GM19324 (cell line): ENCODE results near the gene CST7.
A peak's percentile ranks its signal among the peaks of the same experiment; 100 is the strongest.

ENCODE experiments used
- ATAC-seq: cut with Tn5 transposase; IDR thresholded peaks from one replicate; pipeline ENCODE4 v1.9.1; 2021; ENCODE audit warnings: mild to moderate bottlenecking, moderate library complexity; ENCODE audit not compliant: unreplicated experiment, low FRiP score

The CST7 gene

GRCh38 chr20:24983896-24984295, 34.8 kb downstream of the CST7 start:
- ATAC-seq, result no peak

- no peak for ATAC-seq
These were observed 36.0 kb downstream of the CST7 start for GRCh38 chr20:24984961-24985640.

- ATAC-seq, result no peak
These were observed 36.7 kb downstream of the CST7 start for GRCh38 chr20:24985802-24986201.

- no peak for ATAC-seq
These were observed 37.5 kb downstream of the CST7 start for GRCh38 chr20:24986436-24987015.

- ATAC-seq, result no peak
These were observed 38.2 kb downstream of the CST7 start for GRCh38 chr20:24987244-24987643.

GRCh38 chr20:24987873-24988835, 39.1 kb downstream of the CST7 start:
- no peak for ATAC-seq

GRCh38 chr20:24989162-24989561, 40.1 kb downstream of the CST7 start:
- no peak for ATAC-seq

- no peak for ATAC-seq
These were observed 41.8 kb downstream of the CST7 start for GRCh38 chr20:24990810-24991252.

GRCh38 chr20:24991897-24992486, 42.9 kb downstream of the CST7 start:
- ATAC-seq, result peak; percentile 23

- ATAC-seq, result peak; percentile 97
These were observed 43.6 kb downstream of the CST7 start, which contains the start of gene APMAP for GRCh38 chr20:24992487-24993205. APMAP (minus strand) TSS chr20:24992751; CDS start chr20:24992688, 63 bp downstream.

- ATAC-seq, result no peak
These were observed 44.5 kb downstream of the CST7 start for GRCh38 chr20:24993337-24994185.

GRCh38 chr20:24994186-24994465, 45.1 kb downstream of the CST7 start:
- no peak for ATAC-seq

GRCh38 chr20:24994470-24995368, 45.6 kb downstream of the CST7 start:
- peak; percentile 22 for ATAC-seq

- ATAC-seq, result no peak
These were observed 46.8 kb downstream of the CST7 start for GRCh38 chr20:24995741-24996448.

- no peak for ATAC-seq
These were observed 47.6 kb downstream of the CST7 start for GRCh38 chr20:24996449-24997377.

- ATAC-seq, result no peak
These were observed 49.1 kb downstream of the CST7 start for GRCh38 chr20:24998121-24998520.
